ENCODE data around the gene SNRPD2. TPM values are rescaled to one million over a fixed set of nuclear protein-coding genes. Genes with fewer than 3 reads are reported as not detected.

SNRPD2 gene
- total RNA-seq, 1 donor: 325 TPM

GRCh38 chr19:45643024-45643926 lies 48.5 kb downstream of the SNRPD2 start:
- TF ChIP-seq, protein P1, sequence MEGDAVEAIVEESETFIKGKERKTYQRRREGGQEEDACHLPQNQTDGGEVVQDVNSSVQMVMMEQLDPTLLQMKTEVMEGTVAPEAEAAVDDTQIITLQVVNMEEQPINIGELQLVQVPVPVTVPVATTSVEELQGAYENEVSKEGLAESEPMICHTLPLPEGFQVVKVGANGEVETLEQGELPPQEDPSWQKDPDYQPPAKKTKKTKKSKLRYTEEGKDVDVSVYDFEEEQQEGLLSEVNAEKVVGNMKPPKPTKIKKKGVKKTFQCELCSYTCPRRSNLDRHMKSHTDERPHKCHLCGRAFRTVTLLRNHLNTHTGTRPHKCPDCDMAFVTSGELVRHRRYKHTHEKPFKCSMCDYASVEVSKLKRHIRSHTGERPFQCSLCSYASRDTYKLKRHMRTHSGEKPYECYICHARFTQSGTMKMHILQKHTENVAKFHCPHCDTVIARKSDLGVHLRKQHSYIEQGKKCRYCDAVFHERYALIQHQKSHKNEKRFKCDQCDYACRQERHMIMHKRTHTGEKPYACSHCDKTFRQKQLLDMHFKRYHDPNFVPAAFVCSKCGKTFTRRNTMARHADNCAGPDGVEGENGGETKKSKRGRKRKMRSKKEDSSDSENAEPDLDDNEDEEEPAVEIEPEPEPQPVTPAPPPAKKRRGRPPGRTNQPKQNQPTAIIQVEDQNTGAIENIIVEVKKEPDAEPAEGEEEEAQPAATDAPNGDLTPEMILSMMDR (IDR thresholded peaks at IDR 0.05; ENCODE audit: insufficient read depth, low read length): peak; percentile 100
- DNase-seq (ENCODE audit: low read depth): peak; percentile 79
- H3K4me3 ChIP-seq (ENCODE audit: low read depth, low read length): no peak overlapping the region

GRCh38 chr19:45641274-45642105 lies 50.3 kb downstream of the SNRPD2 start:
- TF ChIP-seq, protein P1 (IDR thresholded peaks at IDR 0.05; ENCODE audit: insufficient read depth, low read length): no peak
- peak overlapping the region; percentile 51 for H3K4me3 ChIP-seq (ENCODE audit: low read depth, low read length)
- DNase-seq (ENCODE audit: low read depth): peak; percentile 63

- no peak overlapping the region for H3K4me3 ChIP-seq (ENCODE audit: low read depth, low read length)
- DNase-seq (ENCODE audit: low read depth): no peak
- TF ChIP-seq, protein P1 (IDR thresholded peaks at IDR 0.05; ENCODE audit: insufficient read depth, low read length): no peak
These were observed 50.9 kb downstream of the SNRPD2 start for GRCh38 chr19:45640849-45641273.

GRCh38 chr19:45638930-45639729 lies 52.6 kb downstream of the SNRPD2 start, which contains the start of gene EML2:
EML2 (minus strand) TSS chr19:45639397; CDS start chr19:45639376, 21 bp downstream.
- no peak for DNase-seq (ENCODE audit: low read depth)
- TF ChIP-seq, protein P1 (IDR thresholded peaks at IDR 0.05; ENCODE audit: insufficient read depth, low read length): peak; percentile 33
- peak within 1 kb of the TSS; percentile 77 for H3K4me3 ChIP-seq (ENCODE audit: low read depth, low read length)

GRCh38 chr19:45637890-45638667 lies 53.7 kb downstream of the SNRPD2 start:
- H3K4me3 ChIP-seq (ENCODE audit: low read depth, low read length): peak overlapping the region; percentile 77
- peak; percentile 32 for DNase-seq (ENCODE audit: low read depth)
- TF ChIP-seq, protein P1 (IDR thresholded peaks at IDR 0.05; ENCODE audit: insufficient read depth, low read length): no peak

Small RNAs within 50 kb of the gene (small RNA-seq; reads per million reads assigned to genes)
- 0.70 reads per million, percentile 13 among the genes with 10 or more reads in this experiment for gene MIR642A
- not detected for gene RN7SL836P

Other genes with a start within 250 kb of the SNRPD2 start
- 0.33 and 0.81 TPM in 2 replicates for gene FOSB, start 224.0 kb downstream of the SNRPD2 start, total RNA-seq (ENCODE audit: low replicate concordance)
- gene RTN2, start 194.9 kb downstream of the SNRPD2 start, total RNA-seq (ENCODE audit: low replicate concordance): 5.7 and 26.8 TPM in 2 replicates
- gene PPM1N, start 193.5 kb downstream of the SNRPD2 start, total RNA-seq (ENCODE audit: low replicate concordance): 0.99 and 2.4 TPM in 2 replicates
- gene VASP, start 184.5 kb downstream of the SNRPD2 start, total RNA-seq (ENCODE audit: low replicate concordance): 31.6 and 33.3 TPM in 2 replicates
- 8.8 and 9.6 TPM in 2 replicates for gene OPA3, start 107.2 kb downstream of the SNRPD2 start, total RNA-seq (ENCODE audit: low replicate concordance)
- gene GPR4, start 89.7 kb downstream of the SNRPD2 start, total RNA-seq (ENCODE audit: low replicate concordance): 0.16 TPM in 1 of 2 replicates, not detected in the other
- gene EML2, start 52.6 kb downstream of the SNRPD2 start, total RNA-seq (ENCODE audit: low replicate concordance): 9.9 and 23.4 TPM in 2 replicates
- 0.57 TPM in 1 of 2 replicates, not detected in the other for gene GIPR, start 23.7 kb downstream of the SNRPD2 start, total RNA-seq (ENCODE audit: low replicate concordance)
- gene QPCTL, start 713 bp upstream of the SNRPD2 start, total RNA-seq (ENCODE audit: low replicate concordance): 3.3 and 8.0 TPM in 2 replicates
- 6.6 and 6.8 TPM in 2 replicates for gene FBXO46, start 38.9 kb upstream of the SNRPD2 start, total RNA-seq (ENCODE audit: low replicate concordance)
- not detected in 2 replicates for gene MEIOSIN, start 41.5 kb upstream of the SNRPD2 start, total RNA-seq (ENCODE audit: low replicate concordance)
- 9.5 and 16.4 TPM in 2 replicates for gene SIX5, start 77.3 kb upstream of the SNRPD2 start, total RNA-seq (ENCODE audit: low replicate concordance)
- 46.5 and 85.2 TPM in 2 replicates for gene DMPK, start 90.5 kb upstream of the SNRPD2 start, total RNA-seq (ENCODE audit: low replicate concordance)
- 28.6 and 41.4 TPM in 2 replicates for gene DMWD, start 100.9 kb upstream of the SNRPD2 start, total RNA-seq (ENCODE audit: low replicate concordance)
- 0.18 TPM in 1 of 2 replicates, not detected in the other for gene RSPH6A, start 123.4 kb upstream of the SNRPD2 start, total RNA-seq (ENCODE audit: low replicate concordance)
- gene SYMPK, start 171.2 kb upstream of the SNRPD2 start, total RNA-seq (ENCODE audit: low replicate concordance): 21.3 and 38.1 TPM in 2 replicates
- gene FOXA3, start 172.4 kb upstream of the SNRPD2 start, total RNA-seq (ENCODE audit: low replicate concordance): not detected in 2 replicates
- gene IRF2BP1, start 194.2 kb upstream of the SNRPD2 start, total RNA-seq (ENCODE audit: low replicate concordance): 21.3 and 25.7 TPM in 2 replicates
- 0.33 and 2.4 TPM in 2 replicates for gene MYPOP, start 210.7 kb upstream of the SNRPD2 start, total RNA-seq (ENCODE audit: low replicate concordance)
- gene NANOS2, start 222.8 kb upstream of the SNRPD2 start, total RNA-seq (ENCODE audit: low replicate concordance): not detected in 2 replicates

Data from fibroblast of the aortic adventitia (primary cell).